Breast epithelium (tissue), 4 donors: Measurements from ENCODE around the gene VIPAS39. TPM values are rescaled to one million over a fixed set of nuclear protein-coding genes. Genes with fewer than 3 reads are reported as not detected.
A peak's percentile ranks its signal among the peaks of the same experiment; 100 is the strongest.

ENCODE experiments used
- DNase-seq, 2 donors: peaks; one replicate each; pipeline ENCODE4 v3.0.0-alpha.2; 2019; ENCODE audit warnings: low spot score in 2 of 2
- H3K27ac ChIP-seq, 2 donors: fragments of 200-600 bp; sonication (generic) in 1 of 2; one replicate each; pipeline ENCODE4 v1.5.1; 2016 to 2019; ENCODE audit warnings: mild to moderate bottlenecking in 1 of 2
- H3K27me3 ChIP-seq, 2 donors: fragments of 200-600 bp; sonication (generic) in 1 of 2; one replicate each; pipeline versions ENCODE4 v1.5.1 to v1.6.0; 2017 to 2019; ENCODE audit warnings: control low read depth in 1 of 2, mild to moderate bottlenecking in 1 of 2
- H3K36me3 ChIP-seq: fragments of 200-600 bp; one replicate; pipeline ENCODE4 v1.5.1; 2019
- H3K4me1 ChIP-seq, 2 donors: fragments of 200-600 bp; sonication (generic); one replicate each; pipeline ENCODE4 v1.5.1; 2016 to 2019; ENCODE audit warnings: control low read depth in 1 of 2
- H3K4me3 ChIP-seq, 3 donors: fragments of 200-600 bp; sonication (generic); 1 replicate in 2 of 3; 2 replicates in 1 of 3; pipeline ENCODE4 v1.5.1; 2016 to 2019; ENCODE audit warnings: mild to moderate bottlenecking in 3 of 3, moderate library complexity in 2 of 3
- H3K9me3 ChIP-seq, 2 donors: fragments of 200-600 bp; sonication (generic) in 1 of 2; one replicate each; pipeline ENCODE4 v1.5.1; 2016 to 2019; ENCODE audit warnings: control low read depth in 1 of 2
- POLR2A ChIP-seq: fragments of 450-650 bp; IDR thresholded peaks from one replicate; pipeline ENCODE4 v1.6.1; 2016; ENCODE audit warnings: antibody characterized with exemption, mild to moderate bottlenecking, moderate library complexity
- POLR2AphosphoS5 ChIP-seq, 3 donors: sonication (generic); formaldehyde crosslinking; IDR thresholded peaks; one replicate each; pipeline ENCODE4 v1.6.1; 2017; ENCODE audit warnings: antibody characterized with exemption in 3 of 3
- intact Hi-C: fragments of 100-400 bp; cut with DNase I; formaldehyde crosslinking; loops from one replicate; pipeline ENCODE4 v1.15.1; 2023; ENCODE audit warnings: low total_unique reads
- total RNA-seq, 3 donors: library from RNA; depleted of rRNA; stranded (reverse); fragments of >200 nt; gene quantifications; one replicate each; pipeline ENCODE4 v1.1.0, GENCODE V29; 2016
- TF ChIP-seq, protein P1 (sequence below), 3 donors: fragments of 450-650 bp; IDR thresholded peaks; one replicate each; pipeline ENCODE4 v1.5.1; 2016 to 2017; ENCODE audit warnings: antibody characterized with exemption in 3 of 3, mild to moderate bottlenecking in 3 of 3, moderate library complexity in 3 of 3

The VIPAS39 gene
- total RNA-seq, 3 donors from 2014 or later, result 14.7 to 25.9 (median 19.2) TPM

DNA sequence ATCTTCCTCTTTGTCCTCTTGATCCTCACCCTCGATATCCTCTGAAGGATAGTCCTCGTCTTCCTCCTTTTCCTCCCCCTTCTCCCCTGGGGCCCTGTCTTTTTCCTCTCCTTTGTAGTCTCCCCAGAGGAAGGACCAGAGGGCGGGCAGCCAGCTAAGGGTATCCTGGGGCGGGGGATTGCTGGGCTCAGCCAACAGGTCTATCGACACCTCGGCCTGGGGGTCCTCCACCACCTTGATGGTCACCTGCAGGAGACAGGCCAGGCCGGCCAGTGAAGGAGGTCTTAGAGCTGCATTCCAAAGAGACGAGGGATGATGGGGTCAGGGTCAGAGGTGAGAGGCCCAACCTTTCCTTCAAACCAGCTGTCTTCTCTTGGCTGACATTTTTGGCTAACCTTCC, 25.0 kb upstream of the VIPAS39 start:
- H3K4me3 ChIP-seq, result no peak overlapping the region
- no peaks in the 10 kb centered on the region for H3K9me3 ChIP-seq
- no peaks in the 10 kb centered on the region for H3K4me1 ChIP-seq
- no peaks in the 10 kb centered on the region for H3K27me3 ChIP-seq
- no peak overlapping the region for H3K27ac ChIP-seq
- H3K36me3 ChIP-seq, result no peaks in the 10 kb centered on the region
- TF ChIP-seq POLR2AphosphoS5 (IDR thresholded peaks at IDR 0.05), result no peak
- TF ChIP-seq POLR2A, result no peak
- TF ChIP-seq, protein P1, sequence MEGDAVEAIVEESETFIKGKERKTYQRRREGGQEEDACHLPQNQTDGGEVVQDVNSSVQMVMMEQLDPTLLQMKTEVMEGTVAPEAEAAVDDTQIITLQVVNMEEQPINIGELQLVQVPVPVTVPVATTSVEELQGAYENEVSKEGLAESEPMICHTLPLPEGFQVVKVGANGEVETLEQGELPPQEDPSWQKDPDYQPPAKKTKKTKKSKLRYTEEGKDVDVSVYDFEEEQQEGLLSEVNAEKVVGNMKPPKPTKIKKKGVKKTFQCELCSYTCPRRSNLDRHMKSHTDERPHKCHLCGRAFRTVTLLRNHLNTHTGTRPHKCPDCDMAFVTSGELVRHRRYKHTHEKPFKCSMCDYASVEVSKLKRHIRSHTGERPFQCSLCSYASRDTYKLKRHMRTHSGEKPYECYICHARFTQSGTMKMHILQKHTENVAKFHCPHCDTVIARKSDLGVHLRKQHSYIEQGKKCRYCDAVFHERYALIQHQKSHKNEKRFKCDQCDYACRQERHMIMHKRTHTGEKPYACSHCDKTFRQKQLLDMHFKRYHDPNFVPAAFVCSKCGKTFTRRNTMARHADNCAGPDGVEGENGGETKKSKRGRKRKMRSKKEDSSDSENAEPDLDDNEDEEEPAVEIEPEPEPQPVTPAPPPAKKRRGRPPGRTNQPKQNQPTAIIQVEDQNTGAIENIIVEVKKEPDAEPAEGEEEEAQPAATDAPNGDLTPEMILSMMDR (IDR thresholded peaks at IDR 0.05), result no peak
- intact Hi-C loops, result no loop called here
- no peak for DNase-seq

DNA sequence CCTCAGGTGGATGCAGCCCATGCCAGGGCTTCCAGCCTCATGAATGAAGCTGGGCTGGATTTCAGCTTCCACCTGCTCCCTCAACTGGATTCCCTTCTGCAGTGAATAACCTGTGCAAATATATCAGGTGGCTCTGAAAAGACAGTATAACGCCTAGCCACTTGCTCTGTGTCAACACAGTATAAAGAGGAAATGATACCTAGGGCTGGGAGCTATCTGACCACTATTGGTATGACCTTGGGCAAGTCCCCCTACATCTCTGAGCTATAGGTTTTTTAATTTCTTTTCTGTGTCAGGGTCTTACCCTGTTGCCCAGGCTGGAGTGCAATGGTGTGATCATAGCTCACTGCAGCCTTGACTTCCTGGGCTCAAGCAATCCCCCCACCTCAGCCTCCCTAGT, 21.4 kb upstream of the VIPAS39 start:
- Histone ChIP-seq H3K36me3 (no peaks in the 10 kb centered on the region), H3K27ac (no peak overlapping the region), H3K4me1 (no peaks in the 10 kb centered on the region), H3K9me3 (no peaks in the 10 kb centered on the region), H3K27me3 (no peaks in the 10 kb centered on the region), H3K4me3 (no peak overlapping the region)
- no peak for TF ChIP-seq POLR2AphosphoS5 (IDR thresholded peaks at IDR 0.05)
- TF ChIP-seq POLR2A, result no peak
- TF ChIP-seq, protein P1 (IDR thresholded peaks at IDR 0.05), result no peak
- intact Hi-C loops, result no loop called here
- no peak for DNase-seq

DNA sequence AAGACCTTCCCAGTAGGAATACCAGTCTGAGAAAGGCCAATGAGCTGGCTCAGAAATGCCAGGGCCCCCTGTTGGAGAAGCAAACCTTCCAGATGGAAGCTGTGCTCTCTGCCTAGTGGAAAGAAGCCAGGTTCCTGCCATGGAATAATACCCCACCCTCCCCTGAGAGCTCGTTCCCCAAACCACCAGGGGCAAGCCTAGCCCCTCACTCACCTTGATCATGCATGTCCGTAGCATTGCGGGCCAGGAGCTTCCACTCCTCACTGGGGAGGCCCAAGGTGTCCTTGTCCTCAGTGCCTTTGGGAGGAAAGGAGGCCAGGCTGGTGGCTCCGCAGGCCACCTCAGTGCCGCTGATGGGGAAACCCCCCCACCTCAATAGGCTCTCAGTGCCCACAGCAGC, 20.6 kb upstream of the VIPAS39 start:
- no peaks in the 10 kb centered on the region for H3K4me1 ChIP-seq
- intact Hi-C loops, result no loop called here
- H3K9me3 ChIP-seq, result no peaks in the 10 kb centered on the region
- H3K27ac ChIP-seq, result no peak overlapping the region
- no peaks in the 10 kb centered on the region for H3K36me3 ChIP-seq
- no peaks in the 10 kb centered on the region for H3K27me3 ChIP-seq
- DNase-seq, result no peak
- TF ChIP-seq POLR2AphosphoS5 (IDR thresholded peaks at IDR 0.05), result no peak
- no peak for TF ChIP-seq POLR2A
- TF ChIP-seq, protein P1 (IDR thresholded peaks at IDR 0.05), result no peak
- H3K4me3 ChIP-seq, result no peak overlapping the region

DNA sequence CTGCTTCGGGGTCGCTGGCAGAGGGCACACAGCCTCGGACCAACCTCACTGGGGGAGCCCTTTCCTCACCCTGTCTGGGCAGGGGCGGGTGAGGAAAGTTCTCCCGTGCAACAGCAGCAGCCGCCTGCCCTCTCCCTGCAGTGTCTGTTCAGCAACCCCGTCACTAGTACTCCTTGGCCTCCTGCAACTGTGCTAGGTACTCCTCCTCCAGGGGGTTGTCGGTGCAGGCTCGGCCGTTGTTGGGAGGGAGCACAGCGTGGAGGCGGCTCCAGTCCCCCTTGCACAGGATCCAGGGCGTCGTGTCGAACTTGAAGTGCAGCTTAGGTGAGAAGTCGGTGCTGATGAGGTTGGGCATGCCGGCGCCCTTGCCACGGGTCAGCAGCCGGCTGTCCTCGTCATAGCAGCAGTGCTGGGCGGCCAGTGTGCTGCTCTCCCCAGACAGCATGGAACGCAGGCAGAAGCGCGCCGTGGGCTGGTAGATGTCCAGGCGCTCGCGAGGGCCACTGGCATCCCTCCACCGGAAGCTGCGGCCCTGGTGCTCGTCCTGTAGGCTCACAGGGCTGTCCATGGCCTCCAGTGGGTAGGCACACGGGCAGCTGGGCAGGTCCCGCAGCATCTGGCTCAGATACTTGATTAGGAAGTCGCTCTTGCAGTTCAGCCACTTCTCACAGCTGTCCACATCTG, 18.2 kb upstream of the VIPAS39 start:
- intact Hi-C loops, result no loop called here
- TF ChIP-seq POLR2A (no peak), POLR2AphosphoS5 (IDR thresholded peaks at IDR 0.05) (no peak)
- TF ChIP-seq, protein P1 (IDR thresholded peaks at IDR 0.05), result no peak
- no peak overlapping the region for H3K4me3 ChIP-seq
- peak in 1 of 2 donors; percentile 24 for DNase-seq
- no peak overlapping the region for H3K27ac ChIP-seq
- no peaks in the 10 kb centered on the region for H3K9me3 ChIP-seq
- no peaks in the 10 kb centered on the region for H3K4me1 ChIP-seq
- H3K27me3 ChIP-seq, result no peaks in the 10 kb centered on the region
- no peaks in the 10 kb centered on the region for H3K36me3 ChIP-seq

DNA sequence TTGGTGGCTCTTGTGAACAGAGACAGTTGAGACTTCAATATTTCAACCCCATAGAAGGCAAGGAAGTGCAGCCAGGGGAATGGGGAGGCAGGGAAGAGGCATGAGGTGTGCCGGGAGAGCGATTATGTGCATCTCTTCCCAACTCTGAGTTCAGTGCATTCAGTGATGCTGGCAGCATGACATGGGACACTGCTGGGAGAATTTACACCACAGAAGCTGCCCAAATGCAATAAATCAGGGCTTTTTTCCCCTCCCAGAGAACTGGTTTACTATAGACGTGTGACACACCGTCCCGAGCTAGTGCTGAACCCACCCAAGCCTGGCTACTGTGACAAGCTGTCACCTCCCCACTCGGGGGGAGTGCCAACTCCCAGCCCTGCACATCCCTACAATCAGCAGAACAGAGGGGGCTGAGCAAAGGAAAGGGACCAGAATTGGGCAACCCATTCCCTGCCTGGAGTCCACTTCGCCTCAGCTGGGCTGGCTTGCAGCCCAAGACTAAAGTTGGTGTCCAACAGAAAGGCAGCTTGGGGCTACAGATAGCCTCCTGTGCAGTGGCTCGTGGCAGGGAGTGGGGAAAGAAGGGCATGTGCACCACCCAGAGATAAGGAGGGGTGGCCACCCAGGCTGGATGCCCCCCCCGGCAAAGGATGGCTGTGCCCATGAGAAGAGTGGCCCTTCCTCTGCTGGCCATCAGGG, 17.2 kb upstream of the VIPAS39 start:
- Histone ChIP-seq H3K9me3 (no peaks in the 10 kb centered on the region), H3K27ac (no peak overlapping the region), H3K4me1 (no peaks in the 10 kb centered on the region), H3K36me3 (no peaks in the 10 kb centered on the region), H3K27me3 (no peaks in the 10 kb centered on the region), H3K4me3 (no peak overlapping the region)
- TF ChIP-seq, protein P1 (IDR thresholded peaks at IDR 0.05), result no peak
- TF ChIP-seq POLR2AphosphoS5 (IDR thresholded peaks at IDR 0.05) (no peak), POLR2A (no peak)
- peak in 1 of 2 donors; percentile 25 for DNase-seq
- intact Hi-C loops, result no loop called here
